Fibroblast of villous mesenchyme (primary cell): ENCODE data around the gene HPS1. TPM values are rescaled to one million over a fixed set of nuclear protein-coding genes. Genes with fewer than 3 reads are reported as not detected.

ENCODE experiments used
- DNase-seq: peaks from one replicate; pipeline ENCODE4 v3.0.0-alpha.2; 2010; ENCODE audit warnings: low read depth
- H3K4me3 ChIP-seq: 2 replicates; pipeline ENCODE4 v1.5.1; 2011; ENCODE audit warnings: low read depth, mild to moderate bottlenecking, low read length
- total RNA-seq: library from RNA; depleted of rRNA; stranded (reverse); fragments of >200 nt; gene quantifications from 2 replicates; pipeline ENCODE4 v1.2.3, GENCODE V29; 2012
- TF ChIP-seq, protein P1 (sequence below): IDR thresholded peaks from 2 replicates; pipeline ENCODE4 v1.5.1; 2012; ENCODE audit warnings: low read depth, mild to moderate bottlenecking, low read length; ENCODE audit not compliant: insufficient read depth

HPS1 gene
- total RNA-seq, 1 donor: 43.2 TPM

DNA sequence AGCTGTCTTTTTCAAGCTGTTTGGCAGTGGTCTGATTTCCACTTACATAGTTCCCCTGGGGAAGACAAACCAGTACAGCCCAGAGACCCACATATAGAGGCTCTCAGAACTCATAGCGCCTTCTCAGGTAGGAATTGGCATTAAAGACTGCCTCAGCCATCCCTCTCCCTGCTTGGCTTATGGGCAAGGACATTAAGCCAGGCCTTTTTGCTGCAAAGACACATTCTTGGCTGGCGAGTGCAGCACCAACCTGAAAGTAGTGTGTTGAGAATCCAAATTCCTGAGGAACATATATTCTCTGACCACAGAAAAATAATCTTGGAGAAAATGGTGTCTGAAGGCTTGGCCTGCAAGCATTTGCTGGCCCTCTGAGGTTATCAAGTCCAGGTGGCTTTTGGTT, 39.2 kb upstream of the HPS1 start:
- H3K4me3 ChIP-seq: no peak overlapping the region
- DNase-seq: no peak
- TF ChIP-seq, protein P1, sequence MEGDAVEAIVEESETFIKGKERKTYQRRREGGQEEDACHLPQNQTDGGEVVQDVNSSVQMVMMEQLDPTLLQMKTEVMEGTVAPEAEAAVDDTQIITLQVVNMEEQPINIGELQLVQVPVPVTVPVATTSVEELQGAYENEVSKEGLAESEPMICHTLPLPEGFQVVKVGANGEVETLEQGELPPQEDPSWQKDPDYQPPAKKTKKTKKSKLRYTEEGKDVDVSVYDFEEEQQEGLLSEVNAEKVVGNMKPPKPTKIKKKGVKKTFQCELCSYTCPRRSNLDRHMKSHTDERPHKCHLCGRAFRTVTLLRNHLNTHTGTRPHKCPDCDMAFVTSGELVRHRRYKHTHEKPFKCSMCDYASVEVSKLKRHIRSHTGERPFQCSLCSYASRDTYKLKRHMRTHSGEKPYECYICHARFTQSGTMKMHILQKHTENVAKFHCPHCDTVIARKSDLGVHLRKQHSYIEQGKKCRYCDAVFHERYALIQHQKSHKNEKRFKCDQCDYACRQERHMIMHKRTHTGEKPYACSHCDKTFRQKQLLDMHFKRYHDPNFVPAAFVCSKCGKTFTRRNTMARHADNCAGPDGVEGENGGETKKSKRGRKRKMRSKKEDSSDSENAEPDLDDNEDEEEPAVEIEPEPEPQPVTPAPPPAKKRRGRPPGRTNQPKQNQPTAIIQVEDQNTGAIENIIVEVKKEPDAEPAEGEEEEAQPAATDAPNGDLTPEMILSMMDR: no peak

DNA sequence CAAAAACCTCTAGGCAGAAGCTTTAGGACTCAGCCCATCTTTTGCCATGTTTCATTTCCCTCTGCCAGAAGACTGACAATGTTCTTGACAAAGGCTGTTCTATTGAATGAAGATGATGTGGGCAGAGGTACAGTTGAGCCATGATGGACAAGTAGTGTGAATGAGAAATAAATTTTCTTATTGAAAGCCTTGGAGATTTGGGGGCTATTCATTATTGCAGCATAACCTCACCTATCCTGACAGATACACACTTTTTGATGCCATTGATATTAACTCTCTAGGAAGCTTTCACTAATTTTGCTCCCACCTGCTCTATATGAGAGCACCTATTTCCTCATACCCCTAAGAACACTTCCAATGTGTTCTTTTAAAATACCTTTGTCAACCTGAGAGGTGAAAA, 36.9 kb upstream of the HPS1 start:
- TF ChIP-seq, protein P1: no peak
- DNase-seq: no peak
- H3K4me3 ChIP-seq: no peak overlapping the region

DNA sequence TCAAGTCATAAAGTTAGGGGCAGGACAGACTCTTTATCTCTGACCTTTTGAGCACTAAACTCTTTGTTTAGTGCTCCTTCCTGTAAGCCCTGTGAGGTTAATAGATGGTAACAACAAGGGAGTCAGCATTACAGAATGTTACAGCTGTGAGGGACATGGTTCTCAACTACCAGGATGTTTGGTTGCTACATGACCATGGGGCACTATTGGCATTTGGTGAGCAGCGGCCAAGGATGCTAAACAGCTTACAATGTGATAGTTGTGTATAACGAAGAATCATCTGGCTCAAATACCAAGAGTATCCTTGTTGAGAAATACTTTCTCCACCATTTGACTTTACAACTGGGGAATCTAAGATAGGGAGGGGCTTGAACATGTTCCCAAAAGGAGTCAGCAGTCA, 35.4 kb upstream of the HPS1 start:
- H3K4me3 ChIP-seq: no peak overlapping the region
- peak; percentile 47 for DNase-seq
- TF ChIP-seq, protein P1: no peak

DNA sequence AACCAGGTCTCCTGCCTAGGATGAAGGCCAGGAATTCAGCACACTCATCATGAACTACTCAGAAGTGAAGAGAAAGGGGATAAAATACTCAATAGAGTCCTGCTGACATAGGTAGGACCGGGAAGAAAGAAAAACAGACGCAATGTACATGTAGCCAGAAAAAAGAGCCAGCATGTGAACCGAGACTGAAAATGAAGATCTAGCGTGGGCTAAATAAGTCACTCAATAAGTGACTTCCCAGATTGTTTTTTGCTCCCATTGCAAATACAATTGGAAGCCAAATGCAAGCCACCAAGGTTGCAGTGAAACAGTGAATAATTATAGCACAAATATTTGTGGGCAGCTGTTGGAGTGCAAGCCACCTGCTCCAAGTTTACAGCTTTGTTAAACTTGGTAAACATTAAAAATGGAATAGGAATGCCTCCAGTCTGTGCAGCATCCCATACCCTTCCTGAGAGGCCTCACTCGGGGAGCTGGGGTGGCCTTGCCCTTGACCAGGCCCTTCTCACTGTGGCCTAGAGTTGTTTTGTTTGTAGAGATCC, 34.7 kb upstream of the HPS1 start:
- no peak overlapping the region for H3K4me3 ChIP-seq
- TF ChIP-seq, protein P1: no peak
- no peak for DNase-seq

DNA sequence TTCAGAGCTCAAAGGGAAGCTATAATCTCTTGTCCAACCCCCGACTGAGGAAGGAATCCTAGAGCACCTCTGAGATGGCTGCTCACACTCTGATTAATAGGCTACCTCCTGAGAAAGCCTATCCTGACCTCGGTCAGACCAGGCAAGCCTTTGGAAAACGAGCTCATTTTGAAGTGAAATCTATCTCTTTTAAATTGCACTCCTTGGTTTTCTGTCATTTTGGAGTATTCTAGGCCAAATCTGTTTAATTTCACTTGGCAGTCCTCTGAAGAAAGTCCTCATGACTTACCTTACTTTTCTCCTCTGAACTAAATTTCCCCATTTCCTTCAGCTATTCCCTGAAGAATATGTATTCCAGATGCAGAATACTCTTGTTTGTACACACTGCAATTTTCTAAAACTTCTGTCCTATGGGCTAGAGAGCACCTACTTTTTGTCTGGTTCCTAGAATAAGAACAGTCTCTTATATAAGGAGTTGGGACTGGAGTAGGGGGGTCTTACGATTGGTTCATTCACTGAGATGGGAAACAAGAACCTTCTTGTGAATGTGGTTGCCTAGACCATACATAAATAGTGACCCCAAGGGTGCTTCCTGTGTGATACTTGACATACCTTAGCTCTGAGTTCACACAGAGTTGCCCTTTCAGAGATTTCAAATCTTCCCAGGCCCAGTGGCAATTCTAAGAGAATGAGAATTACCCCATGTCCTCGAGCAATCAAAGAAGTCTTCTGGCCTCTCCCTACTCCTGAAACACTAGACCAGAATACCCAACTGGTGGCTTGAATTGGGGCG, 31.9 kb upstream of the HPS1 start:
- no peak for DNase-seq
- TF ChIP-seq, protein P1: no peak
- no peak overlapping the region for H3K4me3 ChIP-seq

DNA sequence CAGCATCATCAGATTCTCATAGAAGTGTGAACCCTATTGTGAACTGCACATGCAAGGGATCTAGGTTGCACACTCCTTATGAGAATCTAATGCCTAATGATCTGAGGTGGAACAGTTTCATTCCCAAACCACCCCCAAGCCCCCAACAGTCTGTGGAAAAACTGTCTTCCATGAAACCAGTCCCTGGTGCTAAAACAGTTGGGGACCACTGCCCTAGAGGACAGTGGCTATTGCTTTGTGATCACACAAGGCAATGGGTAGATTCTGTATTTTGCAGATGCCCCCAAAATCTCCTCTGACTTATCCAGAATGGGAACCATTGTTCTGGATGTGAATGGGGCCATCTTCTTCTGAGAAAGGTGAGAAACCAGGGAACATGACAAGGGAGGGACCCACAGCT, 31.1 kb upstream of the HPS1 start:
- H3K4me3 ChIP-seq: no peak overlapping the region
- TF ChIP-seq, protein P1: no peak
- DNase-seq: no peak

DNA sequence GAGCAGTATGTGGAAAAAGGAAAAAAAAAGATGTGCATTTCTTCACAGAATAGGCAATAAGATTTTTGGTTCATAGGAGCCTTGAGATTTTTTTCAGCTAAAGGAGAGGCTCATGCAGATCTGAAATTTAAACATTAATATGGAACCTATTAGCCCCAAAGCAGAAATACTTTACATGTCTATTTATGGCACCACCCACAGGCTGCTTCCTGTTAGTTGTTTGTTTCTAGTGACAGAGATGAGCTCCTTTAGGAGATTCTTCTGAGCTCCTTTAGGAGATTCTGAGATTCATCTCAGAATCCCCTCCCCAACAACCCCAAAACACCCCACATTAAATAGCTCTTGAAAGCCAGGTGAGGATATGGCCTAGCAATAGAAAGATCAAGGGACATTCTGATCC, 27.9 kb upstream of the HPS1 start:
- DNase-seq: no peak
- TF ChIP-seq, protein P1: no peak
- no peak overlapping the region for H3K4me3 ChIP-seq
